CD4-positive, alpha-beta T cell (primary cell): Measurements from ENCODE around the gene TOM1L2. TPM values are rescaled to one million over a fixed set of nuclear protein-coding genes. Genes with fewer than 3 reads are reported as not detected.

ENCODE experiments used
- ATAC-seq: fragments of 200-7000 bp; cut with Tn5 transposase; one replicate; pipeline ENCODE4 v1.10.0; 2022; ENCODE audit warnings: mild to moderate bottlenecking; ENCODE audit not compliant: poor library complexity
- CTCF ChIA-PET: fragments of 350-600 bp; sonication (Branson Sonifier 250); formaldehyde crosslinking; loops from one replicate; lab custom pipeline; 2021; ENCODE audit warnings: antibody characterized with exemption, inconsistent platforms; lab: Charles Lee
- POLR2A ChIA-PET: fragments of 350-600 bp; sonication (Branson Sonifier 250); formaldehyde crosslinking; loops from one replicate; lab custom pipeline; 2021; ENCODE audit warnings: antibody characterized with exemption, inconsistent platforms; lab: Charles Lee
- DNase-seq, 14 experiments: peaks; one replicate each; pipeline ENCODE4 v3.0.0-alpha.2; 2013 to 2020; ENCODE audit warnings: mixed read lengths in 2 of 14
- H3K27ac ChIP-seq, 2 donors: one replicate each; pipeline versions ENCODE4 v1.5.1 to v1.7.0; 2013; ENCODE audit warnings: low read length in 2 of 2, low read depth in 1 of 2, mild to moderate bottlenecking in 1 of 2
- H3K27me3 ChIP-seq, 2 experiments: 1 replicate in 1 of 2; 2 replicates in 1 of 2; pipeline versions ENCODE4 v1.6.1 to v1.7.0; 2013; ENCODE audit warnings: low read length in 2 of 2, control low read depth in 1 of 2, mild to moderate bottlenecking in 1 of 2, moderate library complexity in 1 of 2; ENCODE audit not compliant: insufficient read depth in 2 of 2, control insufficient read depth in 1 of 2
- H3K36me3 ChIP-seq: one replicate; pipeline ENCODE4 v1.6.1; 2013; ENCODE audit warnings: low read length, control low read depth; ENCODE audit not compliant: insufficient read depth
- H3K4me1 ChIP-seq: one replicate; pipeline ENCODE4 v1.6.1; 2013; ENCODE audit warnings: low read length, control low read depth; ENCODE audit not compliant: insufficient read depth
- H3K4me3 ChIP-seq: one replicate; pipeline ENCODE4 v1.5.1; 2013; ENCODE audit warnings: mild to moderate bottlenecking, low read length, moderate library complexity
- H3K9me3 ChIP-seq, 2 experiments: 1 replicate in 1 of 2; 2 replicates in 1 of 2; pipeline versions ENCODE4 v1.6.1 to v1.7.0; 2013; ENCODE audit warnings: low read length in 2 of 2, mild to moderate bottlenecking in 2 of 2, control low read depth in 1 of 2, moderate library complexity in 1 of 2; ENCODE audit not compliant: control insufficient read depth in 1 of 2, insufficient read depth in 1 of 2
- H3K27ac Mint-ChIP-seq: one replicate; pipeline ENCODE4 v1.8.0; 2020; ENCODE audit warnings: mixed read lengths
- H3K27me3 Mint-ChIP-seq: one replicate; pipeline ENCODE4 v1.8.0; 2021; ENCODE audit warnings: mixed read lengths
- H3K36me3 Mint-ChIP-seq: one replicate; pipeline ENCODE4 v1.8.0; 2021; ENCODE audit warnings: low read depth, mixed read lengths
- H3K4me1 Mint-ChIP-seq: one replicate; pipeline ENCODE4 v1.8.0; 2021; ENCODE audit warnings: low read depth, mixed read lengths
- H3K4me3 Mint-ChIP-seq: one replicate; pipeline ENCODE4 v1.8.0; 2020; ENCODE audit warnings: mild to moderate bottlenecking, mixed read lengths
- H3K9me3 Mint-ChIP-seq: one replicate; pipeline ENCODE4 v1.8.0; 2020; ENCODE audit warnings: mixed read lengths
- CTCF ChIP-seq: fragments of 200-600 bp; IDR thresholded peaks from one replicate; pipeline ENCODE4 v1.8.0; 2022; ENCODE audit warnings: antibody characterized with exemption, mild to moderate bottlenecking
- intact Hi-C, 2 experiments: fragments of 100-400 bp; cut with DNase I in 1 of 2; cut with micrococcal nuclease in 1 of 2; formaldehyde crosslinking; loops; one replicate each; pipeline versions ENCODE4 v1.15.1 to v1.9.0; 2023 to 2025; cut with DNase I, micrococcal nuclease
- total RNA-seq, 174 experiments: library from RNA in 2 of 174; stranded (reverse) in 2 of 174; gene quantifications; one replicate each; pipeline ENCODE4 v1.2.3 and lab custom pipeline; 2021 to 2026

The TOM1L2 gene
- total RNA-seq, 2 experiments from 2014 or later, result 28.5 to 30.5 TPM

DNA sequence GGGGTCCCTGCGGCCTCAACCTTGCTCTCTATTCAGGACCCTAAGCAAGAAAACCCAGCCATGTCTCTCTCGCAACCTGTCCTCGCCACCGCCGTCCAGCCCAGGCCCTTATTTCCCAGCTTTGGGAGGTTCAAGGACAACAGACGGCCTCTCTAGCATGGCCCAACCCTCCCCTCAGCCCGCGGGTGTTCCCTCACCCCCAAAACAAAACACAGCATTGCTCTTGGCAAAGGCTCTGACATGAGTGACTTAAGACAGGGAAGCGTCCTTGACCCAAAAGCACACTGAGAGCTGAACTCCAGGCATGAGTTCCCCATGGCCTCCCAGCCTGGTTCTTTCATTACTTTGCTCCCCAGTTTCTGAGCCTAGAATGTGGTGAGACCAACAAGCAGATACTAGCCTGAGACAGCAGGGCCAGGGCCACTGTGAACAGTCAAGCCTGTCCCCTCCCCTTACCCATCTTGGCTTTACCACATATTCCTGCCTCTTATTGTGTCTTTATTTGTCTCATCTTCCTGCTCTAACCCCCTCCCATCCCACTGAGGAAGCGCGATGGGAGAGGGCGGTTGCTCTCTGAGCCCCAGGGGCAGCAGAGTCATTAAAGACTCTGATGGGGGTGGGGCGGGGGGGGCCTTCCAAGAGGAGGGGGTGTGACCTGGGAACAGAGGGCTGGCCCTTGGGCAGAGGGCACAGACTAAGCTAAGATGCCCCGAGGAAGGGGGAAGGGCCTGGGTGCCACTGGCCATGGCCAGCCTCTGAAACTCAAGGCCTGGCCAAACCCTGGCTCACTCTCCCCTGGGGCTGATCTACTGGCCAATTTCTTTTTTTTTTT, 147.2 kb downstream of the TOM1L2 start:
- peak in 1 of 14 experiments; percentile 33 for DNase-seq

GRCh38 chr17:17824119-17824782, 147.9 kb downstream of the TOM1L2 start:
- TF ChIP-seq CTCF, result no peak
- Mint-ChIP-seq H3K4me3 (peak overlapping the region; percentile 85), H3K36me3 (peaks cover 13% of the 10 kb centered on the region), H3K9me3 (no peaks in the 10 kb centered on the region), H3K27me3 (no peaks in the 10 kb centered on the region), H3K27ac (peak overlapping the region; percentile 98), H3K4me1 (peaks cover 85% of the 10 kb centered on the region)
- peak in 4 of 14 experiments; percentile 31 to 58 (median 38) for DNase-seq
- H3K27me3 ChIP-seq, result no peaks in the 10 kb centered on the region
- H3K27ac ChIP-seq, result peak overlapping the region; percentile 87 to 88
- ChIA-PET CTCF (interaction anchor here (0.8 to 2.1 kb wide), 3 partner anchors 12 to 36 kb away, joined by 3 to 6 read pairs (median 3); no protein-coding TSS in a partner anchor), POLR2A (interaction anchor here (1.2 to 3.2 kb wide), 2 partner anchors 12 kb away, joined by 3 to 10 read pairs; no protein-coding TSS in a partner anchor)
- peaks cover 93% of the 10 kb centered on the region for H3K4me1 ChIP-seq
- intact Hi-C loops, result loop anchor here (1.0 to 5.0 kb wide), 2 partner anchors 10 to 153 kb away; no protein-coding TSS in a partner anchor
- H3K4me3 ChIP-seq, result peak overlapping the region; percentile 46
- peak; percentile 50 for ATAC-seq
- H3K36me3 ChIP-seq, result peaks cover 20% of the 10 kb centered on the region
- H3K9me3 ChIP-seq, result no peaks in the 10 kb centered on the region

More for the DNA sequence above, 147.2 kb downstream of the TOM1L2 start:
- peaks cover 6% of the 10 kb centered on the region for H3K36me3 Mint-ChIP-seq
- H3K4me3 Mint-ChIP-seq, result peak overlapping the region; percentile 62
- POLR2A ChIA-PET, result interaction anchor here (0.8 to 3.2 kb wide), 2 partner anchors 11 to 85 kb away, joined by 3 to 10 read pairs; no protein-coding TSS in a partner anchor
- Histone ChIP-seq H3K4me1 (peaks cover 89% of the 10 kb centered on the region), H3K4me3 (no peak overlapping the region), H3K27me3 (no peaks in the 10 kb centered on the region), H3K27ac (peak overlapping the region; percentile 87 to 88), H3K36me3 (peaks cover 16% of the 10 kb centered on the region), H3K9me3 (no peaks in the 10 kb centered on the region)
- CTCF ChIA-PET, result interaction anchor here (2.1 kb wide), 1 partner anchor 11 kb away, joined by 6 read pairs; no protein-coding TSS in a partner anchor
- peaks cover 87% of the 10 kb centered on the region for H3K4me1 Mint-ChIP-seq
- H3K9me3 Mint-ChIP-seq, result no peaks in the 10 kb centered on the region
- peak overlapping the region; percentile 98 for H3K27ac Mint-ChIP-seq
- H3K27me3 Mint-ChIP-seq, result no peaks in the 10 kb centered on the region
- intact Hi-C loops, result loop anchor here (1.0 to 5.0 kb wide), 2 partner anchors 9 to 152 kb away; no protein-coding TSS in a partner anchor
- TF ChIP-seq CTCF, result no peak
- no peak for ATAC-seq
